ENCODE measurements around the gene C9orf43. TPM values are rescaled to one million over a fixed set of nuclear protein-coding genes. Genes with fewer than 3 reads are reported as not detected.
"Not testable (repeated sequence)": the region's sequence is repeated elsewhere in the genome, so short reads cannot be mapped to it uniquely, and the experiment has no call there.

C9orf43 gene
- total RNA-seq, 2 experiments from 2014 or later, result 0.65 to 0.81 TPM

DNA sequence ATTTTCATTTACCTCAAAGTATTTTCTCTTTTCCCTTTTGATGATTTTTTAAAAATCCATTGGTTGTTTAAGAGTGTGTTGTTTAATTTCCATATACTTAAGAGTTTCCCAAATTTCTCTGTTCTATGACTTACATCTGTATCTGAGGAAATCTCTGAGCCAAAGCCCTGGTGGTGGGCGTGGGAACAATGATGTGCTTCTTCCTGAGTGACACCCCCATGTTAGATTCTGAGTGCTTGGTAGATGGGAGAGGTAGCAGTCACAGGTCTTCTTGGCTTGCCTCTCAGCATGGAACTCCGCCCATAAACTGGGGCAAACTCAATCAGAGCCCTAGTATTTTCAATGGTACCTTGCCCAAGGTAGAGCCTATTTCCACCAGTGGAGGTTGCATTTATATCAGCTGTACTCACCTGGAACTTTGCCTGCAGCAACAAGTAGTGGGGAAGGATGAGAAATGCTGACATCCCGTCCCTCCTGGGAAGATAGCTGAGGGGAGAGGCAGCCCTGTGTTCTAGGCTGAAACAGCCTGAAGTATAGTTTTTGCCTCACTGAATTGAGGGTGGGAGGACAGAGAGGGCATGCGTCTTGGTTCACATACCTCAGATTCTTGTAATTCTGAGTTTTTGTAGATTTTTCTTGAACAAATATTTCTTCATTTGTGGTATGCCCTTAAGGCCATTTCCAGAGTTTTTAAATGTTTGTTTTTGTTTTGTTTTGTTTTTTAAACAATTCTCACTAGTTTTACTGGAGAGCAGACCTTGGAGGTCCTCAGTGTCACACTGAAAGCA lies 26.4 kb downstream of the C9orf43 start:
- no peak for DNase-seq

DNA sequence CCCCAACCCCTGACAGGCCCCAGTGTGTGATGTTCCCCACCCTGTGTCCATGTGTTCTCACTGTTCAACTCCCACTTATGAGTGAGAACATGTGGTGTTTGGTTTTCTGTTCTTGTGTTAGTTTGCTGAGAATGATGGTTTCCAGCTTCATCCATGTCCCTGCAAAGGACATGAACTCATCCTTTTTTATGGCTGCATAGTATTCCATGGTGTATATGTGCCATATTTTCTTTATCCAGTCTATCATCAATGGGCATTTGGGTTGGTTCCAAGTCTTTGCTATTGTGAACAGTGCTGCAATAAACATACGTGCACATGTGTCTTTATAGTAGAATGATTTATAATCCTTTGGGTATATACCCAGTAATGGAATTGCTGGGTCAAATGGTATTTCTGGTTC lies 27.2 kb downstream of the C9orf43 start:
- H3K9me3 Mint-ChIP-seq, result not testable (repeated sequence)

More for the DNA sequence above, 26.4 kb downstream of the C9orf43 start:
- no peaks in the 10 kb centered on the region for H3K9me3 Mint-ChIP-seq
- POLR2A ChIA-PET, result no interaction called here
- H3K27ac Mint-ChIP-seq, result no peak overlapping the region
- no peaks in the 10 kb centered on the region for H3K36me3 Mint-ChIP-seq
- no peaks in the 10 kb centered on the region for H3K27me3 Mint-ChIP-seq
- H3K4me3 Mint-ChIP-seq, result no peak overlapping the region
- intact Hi-C loops (cut with micrococcal nuclease), result no loop called here
- no peaks in the 10 kb centered on the region for H3K4me1 Mint-ChIP-seq (ENCODE audit: low read depth)
- CTCF ChIA-PET, result no interaction called here

DNA sequence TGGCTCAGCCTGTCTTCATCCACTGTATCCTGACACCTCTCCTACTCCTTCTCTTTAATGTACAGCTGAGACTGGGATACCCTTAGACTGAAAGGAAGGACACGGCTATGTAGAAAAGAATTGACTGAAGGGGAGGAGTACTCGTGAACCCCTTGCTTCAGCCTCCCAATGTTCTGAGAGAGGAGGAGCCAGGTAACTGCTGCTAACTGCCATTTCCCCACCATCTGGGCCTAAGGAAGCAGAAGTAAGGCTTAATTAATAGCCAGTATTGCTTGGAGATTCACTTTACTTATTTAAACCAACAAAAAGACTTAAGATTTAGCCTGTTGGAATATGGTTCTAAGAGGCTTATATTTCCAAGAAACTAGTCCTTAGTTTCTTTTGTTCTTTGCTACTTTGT lies 34.2 kb downstream of the C9orf43 start:
- no peak for DNase-seq
- Mint-ChIP-seq H3K4me3 (no peak overlapping the region), H3K9me3 (no peaks in the 10 kb centered on the region), H3K27me3 (no peaks in the 10 kb centered on the region), H3K36me3 (no peaks in the 10 kb centered on the region), H3K4me1 (ENCODE audit: low read depth) (no peaks in the 10 kb centered on the region), H3K27ac (no peak overlapping the region)
- CTCF ChIA-PET, result interaction anchor here (2.2 to 7.0 kb wide), 8 partner anchors 41 to 212 kb away, joined by 8 to 250 read pairs (median 14); partner anchors contain the start of gene ALAD
- intact Hi-C loops (cut with micrococcal nuclease), result no loop called here
- POLR2A ChIA-PET, result no interaction called here

More for the DNA sequence above, 27.2 kb downstream of the C9orf43 start:
- H3K27ac Mint-ChIP-seq; H3K4me3 Mint-ChIP-seq; H3K27me3 Mint-ChIP-seq; intact Hi-C loops (cut with micrococcal nuclease); POLR2A ChIA-PET; DNase-seq; CTCF ChIA-PET; H3K4me1 Mint-ChIP-seq (ENCODE audit: low read depth); H3K36me3 Mint-ChIP-seq: not testable (repeated sequence)

DNA sequence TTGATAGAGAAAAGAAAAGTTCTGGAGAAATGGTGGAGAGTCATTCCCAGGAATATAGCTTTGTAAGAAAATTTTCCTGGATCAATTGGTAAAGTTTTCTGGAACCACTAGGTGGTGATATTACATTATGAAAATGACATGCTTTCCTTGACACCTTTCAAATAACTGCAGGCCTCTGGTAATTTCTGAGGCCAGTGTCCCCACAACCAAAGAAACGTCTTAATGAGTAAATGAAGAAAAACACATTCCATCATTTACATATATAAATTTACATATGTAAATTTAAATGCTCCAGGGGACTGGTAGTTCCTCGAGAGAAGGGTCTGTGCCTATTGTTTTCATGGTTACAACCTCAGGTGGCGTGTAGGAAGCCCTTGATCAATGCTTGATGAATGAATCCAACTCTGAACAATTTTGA lies 35.8 kb downstream of the C9orf43 start:
- CTCF ChIA-PET, result interaction anchor here (0.6 to 7.0 kb wide), 35 partner anchors 9 to 563 kb away, joined by 3 to 250 read pairs (median 4); partner anchors contain the start of genes ALAD, C9orf43, CDC26 and POLE3
- H3K27ac Mint-ChIP-seq, result peak overlapping the region; percentile 55
- H3K27me3 Mint-ChIP-seq, result no peaks in the 10 kb centered on the region
- no peaks in the 10 kb centered on the region for H3K4me1 Mint-ChIP-seq (ENCODE audit: low read depth)
- POLR2A ChIA-PET, result no interaction called here
- intact Hi-C loops (cut with micrococcal nuclease), result loop anchor here (2.0 kb wide), 3 partner anchors 134 to 212 kb away; no protein-coding TSS in a partner anchor
- no peaks in the 10 kb centered on the region for H3K36me3 Mint-ChIP-seq
- no peaks in the 10 kb centered on the region for H3K9me3 Mint-ChIP-seq
- H3K4me3 Mint-ChIP-seq, result no peak overlapping the region
- no peak for DNase-seq

DNA sequence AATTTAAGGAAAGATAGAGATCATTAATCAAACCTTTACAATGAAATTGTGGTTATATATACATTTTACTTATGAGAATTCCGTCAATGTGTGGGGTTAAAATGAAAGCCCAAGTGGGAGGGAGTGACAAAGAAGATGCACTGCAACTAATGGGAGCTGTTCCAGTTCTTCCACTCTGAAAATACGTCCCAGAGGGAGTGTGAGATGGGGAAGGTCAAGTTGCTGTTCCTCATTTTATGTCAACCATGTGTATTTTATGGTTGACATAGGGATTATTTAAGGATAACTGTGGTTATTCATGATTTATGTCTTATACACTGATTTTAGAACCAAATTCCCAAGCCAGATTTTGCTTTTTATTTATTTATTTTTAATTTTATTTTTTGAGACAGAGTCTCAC lies 38.8 kb downstream of the C9orf43 start:
- no peak overlapping the region for H3K27ac Mint-ChIP-seq
- H3K36me3 Mint-ChIP-seq, result no peaks in the 10 kb centered on the region
- DNase-seq, result no peak
- H3K27me3 Mint-ChIP-seq, result no peaks in the 10 kb centered on the region
- H3K4me3 Mint-ChIP-seq, result no peak overlapping the region
- H3K9me3 Mint-ChIP-seq, result no peaks in the 10 kb centered on the region
- ChIA-PET CTCF (interaction anchor here (6.6 to 7.0 kb wide), 2 partner anchors 141 to 207 kb away, joined by 110 to 250 read pairs; no protein-coding TSS in a partner anchor), POLR2A (no interaction called here)
- intact Hi-C loops (cut with micrococcal nuclease), result no loop called here
- no peaks in the 10 kb centered on the region for H3K4me1 Mint-ChIP-seq (ENCODE audit: low read depth)

DNA sequence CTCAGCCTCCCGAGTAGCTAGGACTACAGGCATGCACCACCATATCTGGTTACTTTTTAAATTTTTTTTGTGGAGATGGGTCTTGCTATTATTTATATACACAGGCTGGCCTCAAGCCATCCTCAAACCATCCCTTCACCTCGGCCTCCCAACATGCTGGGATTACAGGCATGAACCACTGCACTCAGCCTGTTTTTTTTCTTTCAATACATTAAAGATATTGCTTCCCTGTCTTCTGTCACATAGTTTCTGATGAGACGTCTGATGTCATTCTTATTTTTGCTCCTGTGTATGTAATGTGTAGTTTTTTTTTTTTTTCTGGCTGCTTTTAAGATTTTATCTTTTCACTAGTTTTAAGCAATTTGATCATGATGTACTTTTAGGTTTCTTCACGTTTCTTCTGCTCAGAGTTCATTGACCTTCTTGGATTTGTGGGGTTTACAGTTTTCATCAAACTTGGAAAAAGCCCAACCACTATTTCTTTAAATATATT lies 41.6 kb downstream of the C9orf43 start:
- H3K4me3 Mint-ChIP-seq, result no peak overlapping the region
- H3K36me3 Mint-ChIP-seq, result no peaks in the 10 kb centered on the region
- no peaks in the 10 kb centered on the region for H3K27me3 Mint-ChIP-seq
- ChIA-PET CTCF (interaction anchor here (0.8 to 2.4 kb wide), 3 partner anchors 130 to 205 kb away, joined by 3 to 15 read pairs (median 12); no protein-coding TSS in a partner anchor), POLR2A (interaction anchor here (0.7 kb wide), 1 partner anchor 9 kb away, joined by 3 read pairs; no protein-coding TSS in a partner anchor)
- H3K9me3 Mint-ChIP-seq, result no peaks in the 10 kb centered on the region
- DNase-seq, result no peak
- peaks cover 4% of the 10 kb centered on the region for H3K4me1 Mint-ChIP-seq (ENCODE audit: low read depth)
- H3K27ac Mint-ChIP-seq, result no peak overlapping the region
- intact Hi-C loops (cut with micrococcal nuclease), result no loop called here

DNA sequence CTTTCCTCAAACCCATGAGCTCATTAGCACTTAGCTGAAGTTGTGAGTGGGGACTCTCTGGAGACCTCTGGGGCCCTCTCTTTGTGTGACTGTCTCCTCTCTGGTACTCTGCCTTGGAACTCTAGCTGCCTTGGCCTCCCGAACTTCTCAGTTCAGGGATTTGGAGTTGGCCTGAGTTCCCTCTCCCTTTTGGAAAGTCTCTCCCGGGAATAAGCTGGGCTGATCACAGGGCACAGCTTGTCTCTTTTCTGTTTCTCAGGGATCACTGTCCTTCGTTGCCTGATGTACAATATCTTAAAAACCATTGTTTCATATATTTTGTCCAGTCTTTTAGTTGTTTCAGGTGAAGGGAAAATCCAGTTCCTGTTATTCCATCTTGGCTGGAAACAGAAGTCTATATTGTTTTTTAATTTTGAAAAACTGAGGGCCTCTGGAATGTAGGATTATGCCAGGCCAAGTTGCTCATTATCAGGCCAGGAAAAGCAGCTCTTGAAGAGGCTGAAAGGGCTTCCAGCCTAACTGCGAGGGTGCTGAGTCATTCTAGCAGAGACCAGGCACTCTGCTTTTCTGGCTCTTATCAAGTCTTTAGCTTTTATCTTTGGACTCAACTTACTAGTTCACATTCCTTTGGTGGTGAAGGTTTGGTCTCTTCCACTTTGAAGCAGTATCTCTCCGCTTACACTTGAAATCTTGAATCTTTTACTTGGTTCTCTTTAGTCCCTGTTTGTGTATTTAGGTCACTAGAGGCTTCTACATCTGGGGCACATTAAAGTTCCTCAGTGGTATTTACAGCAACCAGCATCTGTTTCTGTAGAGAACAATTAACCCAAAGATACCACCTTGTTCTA lies 44.6 kb downstream of the C9orf43 start:
- CTCF ChIA-PET, result interaction anchor here (0.6 to 2.6 kb wide), 8 partner anchors 9 to 226 kb away, joined by 3 to 20 read pairs (median 6); no protein-coding TSS in a partner anchor
- H3K27ac Mint-ChIP-seq, result no peak overlapping the region
- no peaks in the 10 kb centered on the region for H3K9me3 Mint-ChIP-seq
- peaks cover 4% of the 10 kb centered on the region for H3K4me1 Mint-ChIP-seq (ENCODE audit: low read depth)
- H3K4me3 Mint-ChIP-seq, result no peak overlapping the region
- H3K27me3 Mint-ChIP-seq, result no peaks in the 10 kb centered on the region
- no peaks in the 10 kb centered on the region for H3K36me3 Mint-ChIP-seq
- POLR2A ChIA-PET, result no interaction called here
- intact Hi-C loops (cut with micrococcal nuclease), result loop anchor here (5.0 kb wide), 1 partner anchor 62 kb away; no protein-coding TSS in a partner anchor
- peak; percentile 25 for DNase-seq

DNA sequence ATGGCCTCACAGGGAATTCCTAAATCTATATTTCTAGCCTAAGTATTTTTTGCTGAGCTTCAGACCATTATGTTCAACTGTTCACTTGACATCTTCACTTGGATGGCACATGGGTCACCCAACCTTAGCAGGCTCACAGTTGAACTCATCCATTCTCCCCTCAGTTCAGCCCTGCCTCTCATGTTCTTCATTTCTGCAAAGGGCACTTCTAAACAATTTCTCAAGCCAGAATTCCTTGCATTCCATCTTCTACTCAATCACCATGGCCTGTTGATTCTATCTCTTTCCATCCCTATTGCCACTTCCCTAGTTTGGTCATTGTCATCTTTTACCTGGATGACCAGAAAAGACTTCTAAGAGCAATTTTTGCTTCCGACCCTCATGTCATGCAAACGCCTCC lies 45.7 kb downstream of the C9orf43 start:
- no peaks in the 10 kb centered on the region for H3K9me3 Mint-ChIP-seq
- ChIA-PET POLR2A (no interaction called here), CTCF (interaction anchor here (1.2 to 2.4 kb wide), 2 partner anchors 10 to 11 kb away, joined by 3 to 10 read pairs; no protein-coding TSS in a partner anchor)
- intact Hi-C loops (cut with micrococcal nuclease), result loop anchor here (5.0 kb wide), 1 partner anchor 61 kb away; no protein-coding TSS in a partner anchor
- no peak for DNase-seq
- H3K36me3 Mint-ChIP-seq, result no peaks in the 10 kb centered on the region
- no peaks in the 10 kb centered on the region for H3K27me3 Mint-ChIP-seq
- H3K27ac Mint-ChIP-seq, result no peak overlapping the region
- H3K4me1 Mint-ChIP-seq (ENCODE audit: low read depth), result peaks cover 4% of the 10 kb centered on the region
- H3K4me3 Mint-ChIP-seq, result no peak overlapping the region

DNA sequence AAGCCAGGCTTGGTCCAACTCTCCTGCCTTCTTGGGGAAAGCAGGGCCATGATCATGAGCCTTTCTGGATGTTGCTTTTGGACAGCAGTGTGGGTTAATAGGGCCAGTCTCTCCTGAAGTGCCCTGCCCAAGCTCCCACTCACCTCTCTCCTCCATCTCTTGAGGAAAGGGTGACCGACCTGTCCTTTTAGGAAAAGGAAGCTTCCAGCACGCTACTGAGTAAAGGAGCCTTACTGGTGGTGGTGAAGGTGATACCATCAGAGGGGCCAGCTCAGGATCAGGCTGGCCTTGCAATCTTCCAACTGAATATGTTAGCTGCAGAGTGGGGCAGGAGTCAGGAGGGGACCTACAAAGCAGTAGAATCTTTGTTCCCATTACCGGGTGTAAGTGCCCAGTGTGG lies 50.7 kb downstream of the C9orf43 start:
- Mint-ChIP-seq H3K4me3 (no peak overlapping the region), H3K4me1 (ENCODE audit: low read depth) (no peaks in the 10 kb centered on the region), H3K36me3 (no peaks in the 10 kb centered on the region), H3K27ac (no peak overlapping the region), H3K9me3 (no peaks in the 10 kb centered on the region), H3K27me3 (no peaks in the 10 kb centered on the region)
- ChIA-PET CTCF (no interaction called here), POLR2A (interaction anchor here (0.5 kb wide), 1 partner anchor 9 kb away, joined by 3 read pairs; no protein-coding TSS in a partner anchor)
- no peak for DNase-seq
- intact Hi-C loops (cut with micrococcal nuclease), result no loop called here

DNA sequence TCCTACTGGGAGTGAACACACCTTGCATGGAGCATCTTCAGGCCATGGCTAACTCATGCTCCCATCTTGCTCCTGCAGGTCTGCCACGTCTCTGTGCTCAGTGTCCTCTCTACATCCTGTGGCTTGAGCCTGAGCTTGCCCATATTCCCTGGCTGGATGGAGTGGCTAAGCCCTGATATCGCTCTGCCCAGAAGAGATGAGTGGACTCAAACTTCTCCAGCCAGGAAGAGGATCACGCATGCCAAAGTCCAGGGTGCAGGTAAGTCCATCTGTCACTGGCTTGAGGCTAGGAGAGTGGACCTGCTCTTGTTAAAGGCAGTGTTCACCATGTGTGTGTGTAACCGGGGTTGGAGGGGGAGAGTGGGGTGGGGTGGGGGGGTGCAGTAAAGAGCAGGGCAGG lies 51.4 kb downstream of the C9orf43 start:
- POLR2A ChIA-PET, result no interaction called here
- H3K4me1 Mint-ChIP-seq (ENCODE audit: low read depth), result no peaks in the 10 kb centered on the region
- H3K27ac Mint-ChIP-seq, result no peak overlapping the region
- H3K27me3 Mint-ChIP-seq, result no peaks in the 10 kb centered on the region
- no peak overlapping the region for H3K4me3 Mint-ChIP-seq
- CTCF ChIA-PET, result interaction anchor here (1.7 kb wide), 1 partner anchor 193 kb away, joined by 5 read pairs; no protein-coding TSS in a partner anchor
- intact Hi-C loops (cut with micrococcal nuclease), result no loop called here
- no peaks in the 10 kb centered on the region for H3K9me3 Mint-ChIP-seq
- no peak for DNase-seq
- no peaks in the 10 kb centered on the region for H3K36me3 Mint-ChIP-seq

DNA sequence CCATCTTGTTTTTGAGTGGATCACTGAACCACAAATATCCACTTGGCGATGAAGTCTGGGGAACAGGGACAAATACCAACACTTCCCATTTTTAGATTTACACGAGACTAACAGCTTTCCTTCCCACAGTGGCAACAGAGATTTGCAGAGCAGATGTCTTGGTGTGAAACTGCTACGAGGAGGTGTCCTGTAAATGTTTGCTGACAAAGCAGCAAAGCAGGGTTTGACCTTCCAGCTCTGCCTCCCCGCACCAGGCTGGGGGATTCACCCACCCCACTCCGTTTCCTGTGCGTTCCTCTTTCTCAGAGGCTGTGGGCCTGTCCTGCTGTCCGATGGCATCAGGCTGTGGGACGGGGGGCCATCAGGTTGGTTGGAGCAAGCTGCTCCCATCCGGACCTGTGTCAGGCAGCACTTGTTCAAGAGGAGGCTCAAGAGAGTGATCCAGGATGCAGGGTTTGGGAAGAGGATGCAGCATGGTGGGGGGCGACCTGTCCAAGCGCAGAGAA lies 52.3 kb downstream of the C9orf43 start:
- POLR2A ChIA-PET, result no interaction called here
- Mint-ChIP-seq H3K4me3 (no peak overlapping the region), H3K27ac (no peak overlapping the region), H3K9me3 (peaks cover 4% of the 10 kb centered on the region), H3K4me1 (ENCODE audit: low read depth) (no peaks in the 10 kb centered on the region), H3K27me3 (no peaks in the 10 kb centered on the region), H3K36me3 (no peaks in the 10 kb centered on the region)
- DNase-seq, result no peak
- CTCF ChIA-PET, result interaction anchor here (1.7 kb wide), 1 partner anchor 192 kb away, joined by 5 read pairs; no protein-coding TSS in a partner anchor
- intact Hi-C loops (cut with micrococcal nuclease), result no loop called here

Data from activated CD4-positive, alpha-beta memory T cell treated with anti-CD3 and anti-CD28 coated beads for 36 hours (primary cell).